GM19372 (cell line): Measurements from ENCODE around the gene ANKS1A.

Experiments used
- ATAC-seq: cut with Tn5 transposase; IDR thresholded peaks from one replicate; pipeline ENCODE4 v1.9.1; 2021; ENCODE audit warnings: mild to moderate bottlenecking, low read depth, moderate library complexity; ENCODE audit not compliant: unreplicated experiment

ANKS1A gene

GRCh38 chr6:35062676-35063574 is 173.9 kb downstream of the ANKS1A start:
- no peak for ATAC-seq

GRCh38 chr6:35063701-35064280 is 174.7 kb downstream of the ANKS1A start:
- no peak for ATAC-seq

GRCh38 chr6:35064290-35064689 is 175.2 kb downstream of the ANKS1A start:
- no peak for ATAC-seq

- no peak for ATAC-seq
Measured at GRCh38 chr6:35064757-35065440, 175.8 kb downstream of the ANKS1A start.

GRCh38 chr6:35065441-35065800 is 176.4 kb downstream of the ANKS1A start:
- ATAC-seq = no peak

GRCh38 chr6:35065870-35066269 is 176.8 kb downstream of the ANKS1A start:
- no peak for ATAC-seq

- no peak for ATAC-seq
Measured at GRCh38 chr6:35067234-35067633, 178.2 kb downstream of the ANKS1A start.

GRCh38 chr6:35068206-35068605 is 179.2 kb downstream of the ANKS1A start:
- ATAC-seq = no peak

GRCh38 chr6:35068644-35069043 is 179.6 kb downstream of the ANKS1A start:
- no peak for ATAC-seq

- ATAC-seq = no peak
Measured at GRCh38 chr6:35069262-35069661, 180.2 kb downstream of the ANKS1A start.

- ATAC-seq = no peak
Measured at GRCh38 chr6:35070111-35070510, 181.1 kb downstream of the ANKS1A start.

GRCh38 chr6:35071347-35071994 is 182.4 kb downstream of the ANKS1A start:
- no peak for ATAC-seq

- no peak for ATAC-seq
Measured at GRCh38 chr6:35072051-35072697, 183.1 kb downstream of the ANKS1A start.

- no peak for ATAC-seq
Measured at GRCh38 chr6:35072698-35073055, 183.6 kb downstream of the ANKS1A start.

GRCh38 chr6:35073211-35073610 is 184.2 kb downstream of the ANKS1A start:
- no peak for ATAC-seq

- ATAC-seq = no peak
Measured at GRCh38 chr6:35073766-35074471, 184.9 kb downstream of the ANKS1A start.

GRCh38 chr6:35076997-35077712 is 188.1 kb downstream of the ANKS1A start:
- ATAC-seq = no peak

GRCh38 chr6:35077713-35078105 is 188.7 kb downstream of the ANKS1A start:
- ATAC-seq = no peak

- no peak for ATAC-seq
Measured at GRCh38 chr6:35078226-35078850, 189.3 kb downstream of the ANKS1A start.
